Brain microvascular endothelial cell (primary cell): Measurements from ENCODE around the gene PEX5L.
"Not testable (repeated sequence)": the region's sequence is repeated elsewhere in the genome, so short reads cannot be mapped to it uniquely, and the experiment has no call there.

Experiments
- DNase-seq: peaks from one replicate; pipeline ENCODE4 v3.0.0-alpha.2; 2020
- H3K27ac ChIP-seq: fragments of 250-450 bp; sonication (Bioruptor Pico); 2 replicates; pipeline ENCODE4 v1.5.1; 2020; ENCODE audit warnings: mild to moderate bottlenecking, moderate library complexity
- H3K27me3 ChIP-seq: fragments of 250-450 bp; sonication (Bioruptor Pico); replicated peaks from 2 replicates; pipeline ENCODE4 v1.5.1; 2020; ENCODE audit warnings: mild to moderate bottlenecking
- H3K36me3 ChIP-seq: fragments of 250-450 bp; sonication (Bioruptor Pico); replicated peaks from 2 replicates; pipeline ENCODE4 v1.5.1; 2020; ENCODE audit warnings: mild to moderate bottlenecking
- H3K4me3 ChIP-seq: 2 replicates; pipeline ENCODE4 v1.5.1; 2011; ENCODE audit warnings: low read depth, mild to moderate bottlenecking, control low read depth, low read length, moderate library complexity
- CTCF ChIP-seq: IDR thresholded peaks from 2 replicates; pipeline ENCODE4 v1.5.1; 2011; ENCODE audit warnings: low read depth, mild to moderate bottlenecking, moderate library complexity, low read length, control low read depth, inconsistent platforms; ENCODE audit errors: missing control alignments
- in situ Hi-C: cut with HindIII; loops from 2 replicates; pipeline ENCODE4 v1.10.0; 2017; ENCODE audit warnings: low sequenced_read_pairs, low pct_ligation_motif_present

Gene PEX5L

GRCh38 chr3:179796421-179796820 is 240.3 kb downstream of the PEX5L start:
- Histone ChIP-seq H3K4me3 (no peak overlapping the region), H3K27me3 (no peaks in the 10 kb centered on the region), H3K36me3 (no peaks in the 10 kb centered on the region), H3K27ac (no peak overlapping the region)
- in situ Hi-C loops, result no loop called here
- no peak for TF ChIP-seq CTCF
- no peak for DNase-seq

GRCh38 chr3:179794355-179794754 is 242.4 kb downstream of the PEX5L start:
- no peak for DNase-seq
- in situ Hi-C loops, result no loop called here
- TF ChIP-seq CTCF, result no peak
- H3K27ac ChIP-seq, result no peak overlapping the region
- H3K4me3 ChIP-seq, result no peak overlapping the region
- no peaks in the 10 kb centered on the region for H3K27me3 ChIP-seq
- no peaks in the 10 kb centered on the region for H3K36me3 ChIP-seq

- H3K27ac ChIP-seq, result no peak overlapping the region
- no peak for DNase-seq
- no peak overlapping the region for H3K4me3 ChIP-seq
- H3K27me3 ChIP-seq, result no peaks in the 10 kb centered on the region
- in situ Hi-C loops, result no loop called here
- no peaks in the 10 kb centered on the region for H3K36me3 ChIP-seq
- TF ChIP-seq CTCF, result no peak
Observed at GRCh38 chr3:179791793-179792192, 244.9 kb downstream of the PEX5L start.

GRCh38 chr3:179788996-179789395 is 247.7 kb downstream of the PEX5L start:
- no peak for TF ChIP-seq CTCF
- Histone ChIP-seq H3K27me3 (no peaks in the 10 kb centered on the region), H3K4me3 (no peak overlapping the region), H3K27ac (no peak overlapping the region), H3K36me3 (no peaks in the 10 kb centered on the region)
- in situ Hi-C loops, result no loop called here
- no peak for DNase-seq

GRCh38 chr3:179782841-179783240 is 253.9 kb downstream of the PEX5L start:
- H3K27ac ChIP-seq, H3K27me3 ChIP-seq, in situ Hi-C loops, H3K36me3 ChIP-seq, H3K4me3 ChIP-seq: not testable (repeated sequence)
- DNase-seq, result peak; percentile 86

GRCh38 chr3:179775416-179776122 is 261.2 kb downstream of the PEX5L start:
- Histone ChIP-seq H3K36me3 (no peaks in the 10 kb centered on the region), H3K4me3 (no peak overlapping the region), H3K27me3 (no peaks in the 10 kb centered on the region), H3K27ac (no peak overlapping the region)
- DNase-seq, result no peak
- in situ Hi-C loops, result no loop called here
- TF ChIP-seq CTCF, result no peak
